ENCODE results near the gene RTN1.

The RTN1 gene

GRCh38 chr14:59751578-59751977, 119.0 kb downstream of the RTN1 start:
- FAIRE-seq, result no peak
- no peak for TF ChIP-seq POLR2A (IDR thresholded peaks at IDR 0.05; ENCODE audit: low read depth, low read length)
- DNase-seq (ENCODE audit: insufficient read length, low spot score), result no peak

- no peak for FAIRE-seq
- TF ChIP-seq POLR2A (IDR thresholded peaks at IDR 0.05; ENCODE audit: low read depth, low read length), result no peak
- no peak for DNase-seq (ENCODE audit: insufficient read length, low spot score)
Observed at GRCh38 chr14:59739794-59740193, 130.8 kb downstream of the RTN1 start.

- FAIRE-seq (no peak), DNase-seq (ENCODE audit: insufficient read length, low spot score) (no peak)
- TF ChIP-seq POLR2A (IDR thresholded peaks at IDR 0.05; ENCODE audit: low read depth, low read length), result no peak
Observed at GRCh38 chr14:59728304-59728703, 142.3 kb downstream of the RTN1 start.

- no peak for TF ChIP-seq POLR2A (IDR thresholded peaks at IDR 0.05; ENCODE audit: low read depth, low read length)
- DNase-seq (ENCODE audit: insufficient read length, low spot score) (no peak), FAIRE-seq (no peak)
Observed at GRCh38 chr14:59727073-59727661, 143.4 kb downstream of the RTN1 start.

- TF ChIP-seq POLR2A (IDR thresholded peaks at IDR 0.05; ENCODE audit: low read depth, low read length), result no peak
- FAIRE-seq, result no peak
- DNase-seq (ENCODE audit: insufficient read length, low spot score), result no peak
Observed at GRCh38 chr14:59711080-59711479, 159.5 kb downstream of the RTN1 start.

- FAIRE-seq (no peak), DNase-seq (ENCODE audit: insufficient read length, low spot score) (no peak)
- TF ChIP-seq POLR2A (IDR thresholded peaks at IDR 0.05; ENCODE audit: low read depth, low read length), result no peak
Observed at GRCh38 chr14:59707778-59708561, 162.6 kb downstream of the RTN1 start.

GRCh38 chr14:59705866-59706265, 164.7 kb downstream of the RTN1 start:
- no peak for FAIRE-seq
- no peak for TF ChIP-seq POLR2A (IDR thresholded peaks at IDR 0.05; ENCODE audit: low read depth, low read length)
- DNase-seq (ENCODE audit: insufficient read length, low spot score), result no peak

- no peak for DNase-seq (ENCODE audit: insufficient read length, low spot score)
- no peak for FAIRE-seq
- TF ChIP-seq POLR2A (IDR thresholded peaks at IDR 0.05; ENCODE audit: low read depth, low read length), result no peak
Observed at GRCh38 chr14:59705245-59705644, 165.3 kb downstream of the RTN1 start.

GRCh38 chr14:59704054-59704645, 166.4 kb downstream of the RTN1 start:
- FAIRE-seq (no peak), DNase-seq (ENCODE audit: insufficient read length, low spot score) (no peak)
- TF ChIP-seq POLR2A (IDR thresholded peaks at IDR 0.05; ENCODE audit: low read depth, low read length), result no peak

GRCh38 chr14:59699442-59699841, 171.1 kb downstream of the RTN1 start:
- no peak for TF ChIP-seq POLR2A (IDR thresholded peaks at IDR 0.05; ENCODE audit: low read depth, low read length)
- no peak for DNase-seq (ENCODE audit: insufficient read length, low spot score)

GRCh38 chr14:59698793-59699192, 171.8 kb downstream of the RTN1 start:
- FAIRE-seq, result no peak
- TF ChIP-seq POLR2A (IDR thresholded peaks at IDR 0.05; ENCODE audit: low read depth, low read length), result no peak
- DNase-seq (ENCODE audit: insufficient read length, low spot score), result no peak

More at GRCh38 chr14:59699442-59699841, 171.1 kb downstream of the RTN1 start:
- no peak for FAIRE-seq

GRCh38 chr14:59695198-59695597, 175.4 kb downstream of the RTN1 start:
- no peak for DNase-seq (ENCODE audit: insufficient read length, low spot score)
- no peak for TF ChIP-seq POLR2A (IDR thresholded peaks at IDR 0.05; ENCODE audit: low read depth, low read length)
- FAIRE-seq, result no peak

GRCh38 chr14:59691266-59691665, 179.3 kb downstream of the RTN1 start:
- TF ChIP-seq POLR2A (IDR thresholded peaks at IDR 0.05; ENCODE audit: low read depth, low read length), result no peak
- DNase-seq (ENCODE audit: insufficient read length, low spot score) (no peak), FAIRE-seq (no peak)

GRCh38 chr14:59690426-59690825, 180.2 kb downstream of the RTN1 start:
- DNase-seq (ENCODE audit: insufficient read length, low spot score), result no peak
- TF ChIP-seq POLR2A (IDR thresholded peaks at IDR 0.05; ENCODE audit: low read depth, low read length), result no peak
- FAIRE-seq, result no peak

Measured in H54 (cell line).